ENCODE results near the gene GTF2A1L.

The GTF2A1L gene

DNA sequence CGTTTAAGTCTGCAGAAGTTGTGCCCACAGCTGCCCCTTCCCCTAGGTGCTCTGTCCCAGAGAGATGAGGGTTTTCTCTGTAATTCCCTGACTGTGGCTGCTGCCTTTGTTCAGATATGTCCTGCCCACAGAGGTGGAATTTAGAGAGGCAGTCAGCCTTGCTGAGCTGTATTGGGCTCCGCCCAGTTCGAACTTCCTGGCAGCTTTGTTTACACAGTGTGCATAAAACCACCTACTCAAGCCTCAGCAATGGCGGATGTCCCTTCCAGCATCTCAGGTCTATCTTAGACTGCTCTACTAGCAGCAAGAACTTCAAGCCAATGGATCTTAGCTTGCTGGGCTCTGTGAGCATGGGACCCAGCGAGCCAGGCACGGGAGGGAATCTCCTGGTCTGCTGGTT is 89.8 kb downstream of the GTF2A1L start:
- DNase-seq: no peak

DNA sequence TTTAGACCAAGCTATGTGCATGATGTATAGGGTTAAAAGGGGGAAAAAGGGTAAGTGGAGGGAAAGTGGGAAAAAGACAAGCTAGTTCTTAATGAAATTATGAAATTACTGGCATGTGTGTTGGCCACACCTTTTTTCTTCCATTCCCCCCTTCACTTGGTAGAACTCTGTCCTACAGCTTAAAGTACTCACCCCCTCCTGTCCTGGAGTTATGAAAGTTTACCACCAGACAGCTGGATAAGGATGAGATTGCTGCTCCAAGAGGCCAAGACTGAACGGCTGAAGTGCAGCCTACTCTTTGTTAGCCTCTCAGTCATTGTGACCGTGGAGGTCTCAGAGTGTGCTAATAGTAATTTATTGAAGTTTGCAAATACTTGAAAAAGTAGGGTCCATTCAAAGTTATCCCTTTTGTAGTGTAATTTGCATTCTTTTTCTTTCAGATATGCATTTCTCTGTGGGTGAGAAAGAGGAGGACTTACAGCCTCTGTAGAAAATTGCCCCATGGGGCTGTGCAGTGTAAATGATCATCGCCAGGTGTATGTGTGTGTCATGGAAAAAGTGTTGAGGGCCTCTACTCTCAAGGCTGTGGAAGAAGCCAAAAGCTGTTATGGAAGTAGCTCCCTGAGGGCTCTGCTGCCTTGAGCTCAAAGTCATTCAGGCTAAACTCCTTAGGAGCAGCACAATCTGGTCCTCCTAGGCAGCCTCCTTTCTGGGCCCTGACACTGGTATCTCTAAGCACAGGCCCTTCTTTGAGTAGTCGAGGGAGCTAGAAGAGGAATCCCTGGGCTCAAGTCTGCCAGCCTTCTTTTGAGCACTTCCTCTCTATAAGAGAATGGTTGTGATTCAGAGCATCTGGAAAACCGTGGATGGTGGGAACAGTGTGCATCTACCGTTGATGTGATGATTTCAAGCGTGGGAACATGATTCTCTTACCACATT is 91.7 kb downstream of the GTF2A1L start:
- DNase-seq: no peak

DNA sequence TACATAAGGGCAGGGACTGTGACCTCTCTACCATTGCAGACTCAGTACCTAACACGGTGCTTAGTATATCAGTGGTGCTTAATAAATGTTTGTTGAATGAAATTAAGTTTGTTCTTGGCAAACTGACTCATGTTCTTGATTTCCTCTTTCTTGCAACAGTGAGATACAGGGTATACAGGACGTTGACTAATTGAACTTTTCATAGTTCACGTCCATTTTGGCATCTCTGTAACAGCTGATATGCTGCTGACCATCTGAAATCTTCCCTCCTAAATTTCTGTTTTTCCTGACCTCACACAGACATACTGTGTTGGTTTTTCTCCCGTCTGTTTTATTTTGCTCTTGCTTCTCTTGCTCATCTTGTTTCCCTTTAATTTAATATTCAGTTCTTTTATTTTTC is 93.7 kb downstream of the GTF2A1L start:
- DNase-seq: no peak

DNA sequence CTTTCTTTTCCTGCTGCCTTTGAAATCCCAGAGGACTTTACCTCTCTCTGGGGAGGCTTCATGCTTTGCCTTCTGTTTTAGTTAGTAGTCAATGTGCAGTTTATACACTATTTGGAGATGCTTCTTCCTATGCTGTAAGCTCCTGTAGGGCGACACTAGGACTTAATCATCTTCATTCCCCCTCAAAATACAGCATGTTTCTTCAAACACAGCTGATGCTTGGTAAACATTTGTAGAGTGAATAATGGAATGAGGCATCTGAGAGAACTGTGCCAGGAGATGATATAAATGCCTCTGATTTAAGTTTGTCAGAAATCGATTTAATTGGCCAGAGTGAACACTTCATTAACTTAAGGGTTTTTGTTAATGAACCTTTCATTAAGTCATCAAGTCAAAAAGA is 94.5 kb downstream of the GTF2A1L start:
- DNase-seq: no peak

DNA sequence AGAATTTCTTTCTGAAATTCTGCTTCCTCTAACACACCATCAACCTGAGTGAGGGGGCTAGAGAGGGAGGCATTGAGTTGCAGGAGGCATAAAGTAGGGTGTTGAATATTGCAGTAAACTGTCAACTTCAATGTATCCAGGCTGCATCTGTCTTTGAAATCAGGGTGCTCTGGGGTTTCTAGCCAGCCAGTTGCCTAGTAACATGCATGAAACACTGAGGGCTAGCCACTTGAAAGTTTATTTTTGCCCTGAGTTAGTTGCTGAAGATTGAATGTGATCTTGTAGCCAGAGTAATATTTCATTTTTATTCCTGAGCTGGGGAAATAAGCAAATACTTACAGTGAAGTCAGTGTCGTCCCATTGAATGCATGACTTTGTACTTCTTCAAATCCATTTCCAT is 96.0 kb downstream of the GTF2A1L start:
- no peak for DNase-seq

DNA sequence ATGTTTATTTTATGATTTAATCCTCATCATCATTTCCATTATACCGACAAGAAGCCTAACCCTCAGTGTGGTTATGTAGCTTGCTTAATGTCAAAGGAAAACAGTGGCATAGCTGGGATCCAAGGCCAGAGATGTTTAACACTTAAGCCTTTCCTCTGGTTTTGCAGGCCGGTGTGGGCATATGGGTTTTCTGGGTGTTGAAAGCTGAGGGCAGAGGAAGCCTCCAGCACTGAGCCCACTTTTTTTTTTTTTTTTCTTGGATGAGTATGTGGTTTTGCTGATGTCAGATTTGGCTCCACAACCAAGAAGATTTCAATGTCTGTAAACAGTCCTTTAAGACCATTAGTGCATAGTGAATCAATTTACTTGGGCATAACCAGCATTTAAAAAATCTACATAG is 96.6 kb downstream of the GTF2A1L start:
- DNase-seq: no peak

DNA sequence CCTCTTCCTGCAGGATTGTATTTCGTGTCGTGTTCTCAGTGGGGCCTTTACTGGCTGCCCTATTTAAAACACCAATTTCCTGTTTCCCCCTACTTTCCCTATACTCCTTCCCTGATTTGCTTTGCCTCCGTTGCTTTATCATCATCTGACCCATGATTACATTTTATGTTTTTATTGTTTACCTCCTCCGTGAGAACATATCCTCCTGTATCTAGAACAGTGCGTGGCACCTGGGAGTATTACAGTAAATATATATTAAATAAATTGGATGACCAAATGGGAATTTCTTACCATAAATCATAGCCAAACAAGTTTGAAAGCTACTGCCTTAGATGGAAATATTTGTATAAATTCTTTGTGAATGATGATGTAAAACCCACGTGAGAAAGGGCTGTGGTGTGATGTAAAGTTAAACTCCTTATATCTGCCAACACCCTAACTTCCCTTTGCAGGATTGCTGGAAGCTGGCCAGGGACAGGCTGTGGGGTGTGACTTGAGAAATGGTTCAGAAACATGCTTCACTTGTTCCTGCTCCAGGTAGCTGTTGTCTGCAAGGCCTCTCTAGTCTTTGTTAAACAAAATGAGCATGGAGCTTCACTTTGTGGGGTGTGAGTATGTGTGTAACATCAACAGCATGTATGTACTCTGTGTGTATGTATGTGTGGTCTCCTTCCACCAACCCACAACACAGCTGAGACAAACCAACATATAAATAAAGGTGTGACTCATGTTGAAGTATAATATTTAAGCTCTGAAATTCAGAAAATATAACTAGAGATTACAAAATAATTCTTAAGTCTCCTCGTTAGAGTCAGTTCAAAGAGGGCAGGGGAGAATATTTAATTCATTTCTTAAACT is 97.6 kb downstream of the GTF2A1L start:
- no peak for DNase-seq

DNA sequence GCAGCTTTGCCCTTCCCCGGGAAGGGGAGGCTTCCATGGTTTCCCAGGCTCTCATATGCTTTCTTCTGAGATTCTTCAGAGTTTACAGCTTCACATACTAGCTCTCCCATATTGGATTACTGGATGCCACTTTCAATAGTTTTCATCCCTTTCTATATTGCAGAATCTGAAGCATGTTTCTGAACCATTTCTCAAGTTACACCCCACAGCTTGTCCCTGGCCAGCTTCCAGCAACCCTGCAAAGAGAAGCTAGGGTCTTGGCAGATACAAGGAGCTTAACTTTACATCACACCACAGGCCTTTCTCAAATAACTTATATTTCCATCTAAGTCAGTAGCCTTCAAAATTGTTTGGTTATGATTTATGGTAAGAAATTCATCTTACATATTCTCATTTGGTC is 98.3 kb downstream of the GTF2A1L start:
- DNase-seq: no peak

DNA sequence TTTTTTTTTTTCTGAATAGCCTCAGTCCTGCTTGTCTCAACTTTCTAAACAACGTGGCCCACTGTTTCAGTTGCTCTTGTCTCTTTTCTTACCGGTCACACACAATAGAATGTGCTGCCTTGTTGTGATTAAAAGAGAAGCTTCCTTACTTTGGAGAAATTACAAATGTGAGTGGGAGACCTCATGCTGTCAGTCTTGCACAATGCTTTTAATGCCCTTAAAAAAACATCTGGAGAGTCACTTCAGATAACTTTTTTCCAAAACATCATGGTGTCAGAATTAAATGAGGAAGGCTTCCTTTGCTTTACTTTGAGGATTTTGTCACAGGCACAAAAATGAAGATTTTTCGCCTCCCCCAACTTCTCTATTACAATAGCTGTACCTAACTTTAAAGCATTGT is 100.2 kb downstream of the GTF2A1L start:
- no peak for DNase-seq

DNA sequence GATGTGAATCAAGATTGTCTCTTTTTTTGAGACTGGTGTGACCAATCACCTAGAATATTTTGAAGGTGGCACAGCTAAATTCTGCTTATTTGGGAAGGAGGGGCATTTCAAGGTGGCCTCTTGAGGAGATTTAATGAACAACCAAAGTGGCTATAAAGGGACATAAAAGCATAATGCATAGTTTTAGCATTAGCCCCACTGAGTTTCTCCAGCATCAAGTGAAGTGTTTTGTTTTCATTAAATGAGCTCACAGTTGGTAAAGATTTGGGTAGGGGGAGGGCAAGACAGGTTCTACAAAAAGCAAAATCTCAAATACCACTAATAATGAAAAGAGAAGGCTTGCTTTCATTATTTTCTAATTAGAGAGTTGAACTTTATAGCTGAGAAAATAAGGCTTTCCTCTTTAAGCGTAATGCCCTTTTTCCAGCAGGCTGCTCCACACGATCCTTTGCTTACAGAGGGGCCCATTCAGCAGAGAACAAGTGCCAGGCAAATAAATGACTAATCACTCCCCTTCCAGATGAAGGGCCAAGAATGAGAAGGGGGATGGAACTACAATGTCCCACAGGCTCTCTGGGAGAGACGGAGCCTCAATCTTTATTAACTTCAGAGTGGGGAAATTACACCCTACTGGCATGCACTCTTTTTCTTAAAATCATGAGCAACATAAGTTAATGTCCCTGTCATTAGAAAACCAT is 102.0 kb downstream of the GTF2A1L start:
- DNase-seq: no peak

DNA sequence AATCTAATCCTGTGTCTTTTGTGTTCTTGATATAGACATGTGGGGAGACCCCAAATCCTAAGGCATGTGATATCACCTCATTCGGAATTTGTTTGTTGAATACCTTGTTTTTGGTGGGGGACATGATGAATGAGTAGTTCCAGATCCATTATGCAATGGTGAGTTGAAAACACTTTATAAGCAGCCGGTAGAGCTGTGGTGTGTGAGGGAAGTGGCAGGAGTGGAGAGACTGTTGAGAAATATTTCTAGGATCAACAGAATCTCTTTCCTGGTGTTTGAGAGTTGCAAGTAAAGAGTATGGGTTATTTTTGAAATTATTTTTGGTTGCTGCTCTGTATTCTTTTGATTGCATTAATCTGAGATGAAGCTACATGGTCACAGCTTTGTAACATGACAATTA is 103.5 kb downstream of the GTF2A1L start:
- no peak for DNase-seq

DNA sequence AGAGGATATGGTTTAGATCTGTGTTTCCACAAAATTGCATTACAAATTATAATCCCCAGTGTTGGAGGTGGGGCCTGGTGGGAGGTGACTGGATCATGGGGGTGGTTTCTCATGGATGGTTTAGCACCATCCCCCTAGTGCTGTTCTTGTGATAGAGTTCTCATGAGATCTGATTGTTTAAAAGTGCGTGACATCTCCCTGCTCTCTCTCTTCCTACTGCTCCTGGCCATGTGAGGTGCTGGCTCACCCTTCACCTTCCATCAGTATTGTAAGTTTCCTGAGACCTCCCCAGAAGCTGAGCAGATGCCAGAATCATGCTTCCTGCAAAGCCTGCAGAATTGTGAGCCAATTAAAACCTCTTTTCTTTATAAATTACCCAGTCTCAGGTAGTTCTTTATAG is 104.7 kb downstream of the GTF2A1L start:
- no peak for DNase-seq

DNA sequence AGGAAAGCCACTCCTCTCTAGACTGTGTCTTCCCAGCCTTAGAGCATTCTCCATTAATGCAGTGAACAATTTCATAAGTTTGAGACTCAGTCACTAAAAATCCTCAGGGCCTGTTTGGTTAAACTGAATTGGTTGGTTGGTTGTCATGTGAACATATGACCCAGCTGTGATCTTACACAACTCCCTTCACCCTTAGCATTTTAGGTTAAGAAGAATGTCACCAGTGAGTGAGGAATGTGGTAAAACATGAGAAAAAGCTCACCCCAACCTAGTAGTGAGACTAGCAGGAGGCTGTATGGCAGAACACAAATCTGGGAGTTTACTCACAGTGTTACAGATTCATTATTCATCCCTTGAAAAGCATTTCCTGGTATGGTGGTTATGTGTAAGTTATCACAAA is 105.5 kb downstream of the GTF2A1L start:
- no peak for DNase-seq

DNA sequence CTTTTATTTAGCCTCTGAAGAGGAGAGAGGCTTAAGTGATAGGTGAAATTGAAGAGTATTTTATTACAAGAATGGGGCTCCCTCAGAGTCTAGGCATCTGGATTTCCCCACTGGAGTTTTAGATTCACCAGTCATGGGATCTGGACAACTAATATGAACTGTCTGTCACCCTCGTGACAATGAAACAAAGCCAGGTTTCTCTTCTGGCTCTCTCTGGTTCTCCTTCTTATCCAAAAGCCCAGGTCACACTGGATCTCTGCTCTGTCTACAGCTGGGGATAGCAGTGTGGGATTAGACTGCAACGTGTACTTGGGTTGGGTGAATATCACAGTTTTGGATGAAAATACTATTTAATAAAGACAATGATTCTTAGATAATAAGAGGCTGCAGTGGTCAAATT is 106.6 kb downstream of the GTF2A1L start:
- no peak for DNase-seq

DNA sequence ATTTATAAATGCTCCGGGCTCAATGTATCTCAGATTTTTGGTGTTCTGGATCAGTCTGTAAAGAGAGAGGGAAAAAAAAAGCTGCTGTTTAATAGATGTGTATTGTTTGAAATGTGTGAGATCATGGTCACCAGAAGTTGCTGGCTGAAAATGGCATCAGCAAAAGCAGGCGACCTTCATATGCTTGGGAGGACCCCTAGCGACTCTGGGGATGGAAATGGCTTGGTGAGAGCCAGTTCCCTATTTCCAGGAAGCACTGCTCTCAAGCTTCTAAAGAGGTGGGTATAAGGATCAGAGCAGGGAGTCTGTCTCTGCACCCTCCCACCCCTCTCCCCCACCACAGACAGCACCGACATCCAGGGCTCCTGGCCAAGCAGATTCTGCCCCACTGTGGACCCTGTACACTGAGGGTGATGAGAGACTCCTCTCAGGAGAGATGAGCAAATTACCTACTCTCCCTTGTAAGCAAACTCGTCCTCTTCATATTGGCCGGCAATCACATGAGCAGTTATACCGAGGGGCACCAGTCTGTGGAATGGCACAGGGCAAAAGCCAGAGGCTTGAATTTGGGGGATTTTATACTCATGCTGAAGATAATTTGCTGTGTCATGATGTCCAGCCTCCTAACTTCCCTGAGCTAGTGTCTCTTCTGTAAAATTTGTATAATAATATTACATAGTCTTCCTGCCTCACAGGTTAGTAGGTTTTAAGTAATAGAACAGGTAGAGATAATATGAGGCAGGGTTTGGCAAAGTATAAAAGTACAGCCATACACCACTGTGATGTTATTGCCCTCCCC is 108.2 kb downstream of the GTF2A1L start:
- DNase-seq: no peak

DNA sequence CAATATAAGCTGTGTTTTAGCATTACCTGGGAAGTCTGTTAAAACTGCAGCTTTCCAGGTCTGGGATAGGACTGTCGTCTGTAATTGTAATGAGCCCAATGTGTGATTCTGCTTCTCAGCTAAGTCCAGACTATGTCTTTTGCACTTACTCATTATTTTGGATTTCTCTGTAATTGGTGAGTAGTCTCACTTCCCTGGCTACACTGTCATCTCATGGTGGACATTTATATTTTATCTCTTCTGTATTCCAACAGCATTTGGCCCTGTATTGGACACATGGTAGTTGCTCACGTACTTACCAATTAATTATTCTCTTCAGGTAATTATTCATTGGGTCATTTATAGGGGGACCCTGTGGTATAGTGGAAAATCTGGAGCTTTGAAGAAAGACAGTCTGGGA is 109.9 kb downstream of the GTF2A1L start:
- DNase-seq: no peak

DNA sequence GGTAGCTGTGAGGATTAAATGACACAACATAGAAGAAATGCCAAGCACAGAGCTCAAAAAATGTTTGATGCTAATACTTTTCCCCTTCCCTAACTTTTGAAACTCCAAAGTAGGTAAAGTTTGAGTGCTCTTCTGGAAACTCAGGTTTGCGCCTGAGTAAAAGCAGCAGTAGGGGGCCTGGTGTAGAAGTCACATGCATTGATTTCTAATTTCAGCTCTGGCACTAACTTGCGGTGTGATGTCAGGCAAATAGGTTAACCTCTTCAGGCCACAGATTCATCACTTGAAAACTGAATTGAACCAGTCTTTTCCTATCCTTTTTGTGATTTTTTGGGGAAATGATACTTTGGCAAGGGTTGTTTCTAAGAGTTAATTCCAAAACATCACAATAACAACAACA is 110.6 kb downstream of the GTF2A1L start:
- DNase-seq: no peak

DNA sequence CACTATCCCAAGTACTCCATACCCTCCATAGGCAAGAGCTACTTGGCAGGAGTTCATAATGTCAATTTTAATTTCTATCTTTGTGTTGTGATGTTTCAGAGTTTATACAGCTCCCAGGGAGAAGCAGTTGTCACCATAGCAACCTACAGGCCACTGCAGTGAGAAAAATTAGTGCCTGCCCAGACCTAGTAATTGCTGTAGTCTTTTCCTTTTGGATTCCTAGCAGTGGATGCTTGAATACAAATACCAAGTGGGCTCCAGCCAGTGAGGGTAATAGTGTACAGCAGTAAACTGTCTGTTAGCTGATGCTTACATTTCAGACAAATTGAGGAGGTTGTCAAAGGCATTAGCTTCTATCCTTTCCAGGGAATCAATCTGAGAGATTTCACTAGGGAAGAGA is 111.2 kb downstream of the GTF2A1L start:
- DNase-seq: no peak
